GM08714 (cell line): ENCODE results near the gene B3GALT4.

Experiments used
- H3K4me3 ChIP-seq: fragments of 200-500 bp; sonication (Bioruptor generic); 2 replicates; pipeline ENCODE4 v1.5.1; 2014; ENCODE audit warnings: mild to moderate bottlenecking, low read length, inconsistent platforms
- ZNF274 ChIP-seq: IDR thresholded peaks from 2 replicates; pipeline ENCODE4 v1.6.1; 2012; ENCODE audit warnings: mild to moderate bottlenecking, low read depth, low read length

B3GALT4 gene, protein sequence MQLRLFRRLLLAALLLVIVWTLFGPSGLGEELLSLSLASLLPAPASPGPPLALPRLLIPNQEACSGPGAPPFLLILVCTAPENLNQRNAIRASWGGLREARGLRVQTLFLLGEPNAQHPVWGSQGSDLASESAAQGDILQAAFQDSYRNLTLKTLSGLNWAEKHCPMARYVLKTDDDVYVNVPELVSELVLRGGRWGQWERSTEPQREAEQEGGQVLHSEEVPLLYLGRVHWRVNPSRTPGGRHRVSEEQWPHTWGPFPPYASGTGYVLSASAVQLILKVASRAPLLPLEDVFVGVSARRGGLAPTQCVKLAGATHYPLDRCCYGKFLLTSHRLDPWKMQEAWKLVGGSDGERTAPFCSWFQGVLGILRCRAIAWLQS

DNA sequence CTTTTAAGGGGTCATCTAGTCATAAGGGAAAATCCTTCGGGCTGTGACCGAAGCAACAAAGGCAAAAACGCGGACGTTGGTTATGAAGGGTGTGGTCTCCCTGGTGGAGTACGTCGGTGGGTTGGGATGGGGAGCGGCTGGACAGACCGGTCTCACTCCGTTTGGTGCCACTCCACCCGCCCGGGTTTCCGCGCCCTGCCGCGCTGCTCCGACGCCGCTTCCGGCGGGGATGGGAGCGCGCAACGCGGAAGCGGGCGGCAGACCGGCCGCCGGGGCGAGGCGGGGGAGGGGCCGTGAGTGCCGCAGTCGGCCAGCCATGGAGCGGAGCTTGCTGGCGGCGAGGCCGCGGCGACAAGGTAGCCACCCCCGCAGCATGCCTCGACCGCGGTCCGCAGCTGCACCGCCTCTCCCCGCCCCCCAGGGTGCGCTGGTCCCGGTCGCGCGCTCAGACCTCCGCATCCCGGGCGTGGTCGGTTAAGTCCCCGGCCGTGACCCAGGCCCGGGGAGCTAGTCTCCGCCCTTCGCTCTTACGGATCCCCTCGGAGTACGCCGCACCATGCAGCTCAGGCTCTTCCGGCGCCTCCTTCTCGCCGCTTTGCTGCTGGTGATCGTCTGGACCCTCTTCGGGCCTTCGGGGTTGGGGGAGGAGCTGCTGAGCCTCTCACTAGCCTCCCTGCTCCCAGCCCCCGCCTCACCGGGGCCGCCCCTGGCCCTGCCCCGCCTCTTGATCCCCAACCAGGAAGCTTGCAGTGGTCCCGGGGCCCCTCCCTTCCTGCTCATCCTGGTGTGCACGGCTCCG, at the start of gene B3GALT4:
B3GALT4 (plus strand) TSS at position 260 of the 799 bp plus-strand sequence; CDS start at position 557, 297 bp downstream.
- no peak for TF ChIP-seq ZNF274
- H3K4me3 ChIP-seq: peak within 1 kb of the TSS; percentile 95

DNA sequence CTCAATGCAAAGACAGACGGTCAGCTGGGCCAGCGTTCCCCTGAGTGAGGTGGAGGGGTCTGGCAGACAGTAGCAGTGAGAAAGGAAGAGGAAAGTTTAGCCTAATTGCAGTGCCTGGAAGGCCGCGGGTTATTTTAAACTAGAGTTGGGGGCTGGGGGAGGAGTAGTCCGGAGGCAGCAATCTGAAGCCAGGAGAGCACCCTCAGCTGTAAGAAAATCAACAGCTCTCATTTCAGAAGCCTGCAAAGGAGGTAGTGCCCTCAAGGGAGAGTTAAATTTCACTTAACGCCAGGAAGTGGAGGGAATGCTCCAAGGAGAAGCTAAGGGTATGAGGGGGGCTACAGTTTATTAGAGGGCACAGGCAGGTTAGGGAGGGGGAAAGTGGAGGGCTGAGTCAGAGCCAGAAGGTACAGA, 41.7 kb upstream of the B3GALT4 start:
- TF ChIP-seq ZNF274: no peak
- H3K4me3 ChIP-seq: no peak overlapping the region

DNA sequence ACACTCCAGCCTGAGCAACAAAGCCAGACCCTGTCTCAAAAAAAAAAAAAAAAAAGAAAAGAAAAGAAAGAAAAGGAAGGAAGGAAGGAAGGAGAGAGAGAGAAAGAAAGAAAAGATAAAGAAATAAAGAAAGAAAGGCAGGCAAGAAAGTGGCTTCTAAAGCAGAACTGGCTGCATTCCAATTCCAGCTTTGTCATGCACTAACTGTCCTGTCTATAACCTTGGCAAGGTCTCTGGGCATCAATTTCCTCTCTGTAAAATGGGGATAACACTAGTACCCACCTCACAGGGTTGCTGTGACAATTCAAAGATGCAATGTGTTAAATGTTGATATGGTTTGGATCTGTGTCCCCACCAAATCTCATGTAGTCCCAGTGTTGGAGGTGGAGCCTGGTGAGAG, 40.6 kb upstream of the B3GALT4 start:
- TF ChIP-seq ZNF274: no peak
- H3K4me3 ChIP-seq: no peak overlapping the region

- H3K4me3 ChIP-seq: no peak overlapping the region
- no peak for TF ChIP-seq ZNF274
Observed at GRCh38 chr6:33236852-33237251, 40.1 kb upstream of the B3GALT4 start.

DNA sequence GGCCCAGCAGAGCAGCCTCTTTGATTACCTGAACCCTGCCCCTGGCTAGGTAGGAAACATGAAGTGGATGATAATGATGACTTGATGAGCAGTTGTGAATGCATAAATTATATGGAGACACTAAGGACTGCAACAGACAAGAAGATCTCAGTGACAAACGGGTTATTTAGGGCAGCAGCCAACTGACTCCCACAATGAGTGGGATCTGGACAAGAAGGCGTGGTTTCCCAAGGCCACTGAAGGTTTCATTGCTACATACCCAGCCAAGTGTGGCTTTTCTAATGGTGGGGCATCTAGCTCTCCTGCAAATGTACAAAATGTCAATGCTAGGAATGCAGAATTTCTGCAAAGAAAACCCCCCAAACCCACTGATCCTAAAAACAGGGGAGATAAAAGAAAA, 39.2 kb upstream of the B3GALT4 start:
- no peak overlapping the region for H3K4me3 ChIP-seq
- TF ChIP-seq ZNF274: no peak

GRCh38 chr6:33241968-33242367, 35.0 kb upstream of the B3GALT4 start:
- no peak for TF ChIP-seq ZNF274
- H3K4me3 ChIP-seq: no peak overlapping the region

- no peak for TF ChIP-seq ZNF274
- H3K4me3 ChIP-seq: no peak overlapping the region
Observed at GRCh38 chr6:33243476-33243875, 33.4 kb upstream of the B3GALT4 start.

- no peak for TF ChIP-seq ZNF274
- H3K4me3 ChIP-seq: peak overlapping the region; percentile 63
Observed at GRCh38 chr6:33247977-33248642, 28.8 kb upstream of the B3GALT4 start.

DNA sequence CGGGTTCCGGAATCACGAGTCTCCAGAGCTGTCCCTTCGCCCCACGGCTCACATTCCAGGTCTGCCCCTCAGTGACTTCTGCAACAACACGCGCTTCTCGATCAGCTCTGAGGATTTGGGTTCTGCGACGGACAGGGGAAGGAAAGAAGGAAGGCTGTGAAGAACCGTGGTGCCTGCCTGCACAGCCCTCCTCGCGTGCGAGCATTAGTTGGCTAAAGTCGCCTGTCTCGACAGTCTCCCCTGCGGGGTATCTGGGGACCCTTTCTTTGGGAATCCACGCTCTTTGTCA, 28.3 kb upstream of the B3GALT4 start:
- peak overlapping the region; percentile 63 for H3K4me3 ChIP-seq
- TF ChIP-seq ZNF274: no peak

DNA sequence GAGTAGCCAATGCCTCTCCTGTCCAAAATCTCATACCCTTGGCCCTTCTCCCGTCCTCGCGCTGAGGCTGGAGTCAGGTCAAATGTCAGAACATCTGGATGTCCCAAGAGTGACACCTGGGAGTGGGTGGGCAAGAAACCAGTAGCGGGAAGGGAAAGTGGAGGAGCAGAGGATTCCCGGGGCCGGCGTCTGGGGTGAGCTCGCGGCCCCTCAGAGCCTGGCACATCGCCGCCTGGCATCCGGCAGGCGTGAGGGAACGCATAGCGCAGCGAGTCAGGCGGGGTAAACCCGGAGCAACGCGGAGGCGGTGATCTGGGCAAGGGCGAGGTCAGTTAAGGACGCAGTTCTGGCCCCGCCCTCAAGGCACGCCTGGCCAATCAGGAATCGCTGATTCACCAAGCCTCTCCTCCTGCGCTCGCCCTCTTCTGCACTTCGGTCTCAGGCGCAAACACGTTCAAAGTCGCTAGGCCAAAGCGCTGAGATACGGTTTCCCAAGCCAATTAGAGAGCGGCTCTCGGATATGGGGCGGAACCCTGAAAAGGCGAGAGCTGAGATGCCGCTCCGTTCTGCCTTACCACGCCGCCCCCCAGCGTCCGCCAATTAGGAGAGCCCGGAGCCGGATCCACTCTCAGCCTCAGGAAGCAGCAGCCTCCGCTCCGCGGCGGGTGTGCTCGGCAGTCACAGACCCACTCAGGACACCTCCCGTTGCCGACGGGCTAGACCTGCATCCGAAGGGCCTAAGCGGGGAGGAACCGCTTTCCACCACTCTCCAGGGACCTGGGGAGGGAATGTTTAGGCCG, 27.8 kb upstream of the B3GALT4 start:
- no peak for TF ChIP-seq ZNF274

GRCh38 chr6:33249732-33250630, 26.9 kb upstream of the B3GALT4 start:
- TF ChIP-seq ZNF274: no peak
- H3K4me3 ChIP-seq: peak overlapping the region; percentile 81

More for the DNA sequence above, 27.8 kb upstream of the B3GALT4 start:
- H3K4me3 ChIP-seq: peak overlapping the region; percentile 81

GRCh38 chr6:33250731-33251130, 26.2 kb upstream of the B3GALT4 start:
- no peak for TF ChIP-seq ZNF274
- no peak overlapping the region; the same call in 1 of the 2 replicates for H3K4me3 ChIP-seq

DNA sequence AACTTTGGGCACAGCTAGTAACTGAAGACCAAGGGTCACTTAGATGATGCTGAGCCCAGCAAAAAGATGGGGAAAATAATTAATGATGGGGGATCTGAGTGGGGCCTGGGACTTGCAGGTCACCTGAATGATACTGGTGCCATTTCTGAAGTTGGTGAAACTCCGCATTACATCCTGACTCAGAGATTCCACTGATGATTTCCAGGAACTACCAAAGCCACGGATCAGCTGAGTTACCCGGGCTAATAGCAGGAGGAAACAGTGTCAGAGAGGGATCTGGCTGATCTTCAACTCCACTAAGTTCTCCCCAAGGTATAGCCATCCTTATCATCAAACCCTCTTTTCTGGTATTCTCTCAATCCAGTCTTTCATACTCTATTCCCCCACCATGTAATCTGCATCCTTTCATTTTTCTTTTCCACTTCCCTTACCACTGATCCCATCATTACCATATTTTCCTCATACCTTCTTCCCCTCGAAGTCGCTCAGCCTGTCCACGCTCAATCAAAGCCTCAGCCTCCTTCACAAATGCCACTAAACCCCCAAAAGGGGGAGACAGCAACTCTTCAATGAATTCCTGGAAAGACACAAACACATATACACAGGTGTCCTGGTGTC, 25.4 kb upstream of the B3GALT4 start:
- TF ChIP-seq ZNF274: no peak
- no peak overlapping the region for H3K4me3 ChIP-seq

DNA sequence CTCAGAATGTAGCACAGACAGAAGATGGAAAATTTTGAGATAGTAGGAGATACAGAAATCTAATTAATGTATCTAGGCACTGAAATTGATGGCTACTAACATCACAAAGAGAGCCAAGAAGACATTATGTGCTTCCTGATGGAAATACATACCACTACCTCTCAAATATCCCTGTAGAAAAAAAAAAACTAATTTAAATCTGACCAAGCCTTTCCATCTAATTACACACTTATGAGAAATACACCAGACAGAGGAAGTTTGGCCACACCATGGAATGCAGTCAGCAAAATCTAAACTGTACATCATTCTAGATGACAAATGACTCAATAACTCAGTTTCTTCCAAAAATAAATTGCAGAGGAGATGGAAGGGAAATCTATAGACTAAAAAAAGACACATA, 24.2 kb upstream of the B3GALT4 start:
- no peak for TF ChIP-seq ZNF274
- no peak overlapping the region for H3K4me3 ChIP-seq
